NT2/D1 (cell line): ENCODE measurements around the gene TGFB2.

Experiments
- DNase-seq: peaks from one replicate; pipeline ENCODE4 v3.0.0-alpha.2; 2011; ENCODE audit warnings: low read depth, low spot score
- H3K27me3 ChIP-seq: 2 replicates; pipeline ENCODE4 v1.6.0; 2011; ENCODE audit warnings: mild to moderate bottlenecking; ENCODE audit not compliant: insufficient read length, insufficient read depth
- H3K36me3 ChIP-seq: 2 replicates; pipeline ENCODE4 v1.6.1; 2011; ENCODE audit warnings: mild to moderate bottlenecking, low read length, mixed read lengths; ENCODE audit not compliant: insufficient read depth, insufficient read length
- H3K4me1 ChIP-seq: 2 replicates; pipeline ENCODE4 v1.5.1; 2011; ENCODE audit not compliant: insufficient read depth, insufficient read length
- H3K4me3 ChIP-seq: 2 replicates; pipeline ENCODE4 v1.5.1; 2011; ENCODE audit warnings: low read depth; ENCODE audit not compliant: insufficient read length
- H3K9ac ChIP-seq: 2 replicates; pipeline ENCODE4 v1.6.0; 2011; ENCODE audit warnings: low read depth; ENCODE audit not compliant: insufficient read length
- H3K9me3 ChIP-seq: 2 replicates; pipeline ENCODE4 v1.5.1; 2011; ENCODE audit warnings: mild to moderate bottlenecking, low read length; ENCODE audit not compliant: insufficient read depth
- SUZ12 ChIP-seq: IDR thresholded peaks from 2 replicates; pipeline ENCODE4 v1.6.1; 2011; ENCODE audit not compliant: insufficient read length, insufficient read depth; ENCODE audit errors: extremely low read depth
- YY1 ChIP-seq: IDR thresholded peaks from 2 replicates; pipeline ENCODE4 v1.6.1; 2011; ENCODE audit not compliant: insufficient read length, insufficient read depth
- ZNF274 ChIP-seq: IDR thresholded peaks from 2 replicates; pipeline ENCODE4 v1.6.1; 2011; ENCODE audit warnings: mild to moderate bottlenecking, low read depth, low read length

Gene TGFB2

GRCh38 chr1:218332416-218332815 is 12.7 kb upstream of the TGFB2 start:
- Histone ChIP-seq H3K9ac (no peak overlapping the region), H3K4me3 (no peak overlapping the region), H3K27me3 (no peaks in the 10 kb centered on the region), H3K36me3 (peaks cover 22% of the 10 kb centered on the region), H3K4me1 (no peaks in the 10 kb centered on the region), H3K9me3 (no peaks in the 10 kb centered on the region)
- no peak for TF ChIP-seq ZNF274
- TF ChIP-seq SUZ12, result no peak
- no peak for TF ChIP-seq YY1
- no peak for DNase-seq

DNA sequence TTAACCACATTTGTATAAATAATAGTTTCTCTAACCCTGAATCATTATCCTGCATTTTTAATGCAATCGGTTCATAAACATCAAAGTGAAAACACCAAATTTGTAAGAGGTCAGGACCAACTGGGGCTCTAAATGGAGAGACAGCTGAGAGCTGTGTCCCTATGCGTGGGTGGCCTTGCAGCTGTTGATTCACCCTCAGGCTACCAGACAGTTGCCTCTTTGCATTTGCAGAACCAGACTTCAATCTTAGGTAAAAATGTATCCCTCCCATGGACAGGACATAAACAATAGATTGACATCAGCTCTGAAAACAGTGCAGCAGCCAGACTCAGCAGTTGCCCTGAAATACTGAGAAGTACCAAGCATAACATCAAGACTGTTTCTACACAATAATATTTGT is 8.8 kb upstream of the TGFB2 start:
- H3K36me3 ChIP-seq, result peaks cover 13% of the 10 kb centered on the region
- H3K4me3 ChIP-seq, result no peak overlapping the region
- H3K4me1 ChIP-seq, result no peaks in the 10 kb centered on the region
- no peaks in the 10 kb centered on the region for H3K9me3 ChIP-seq
- no peak for DNase-seq
- no peaks in the 10 kb centered on the region for H3K27me3 ChIP-seq
- no peak for TF ChIP-seq ZNF274
- no peak for TF ChIP-seq YY1
- TF ChIP-seq SUZ12, result no peak
- H3K9ac ChIP-seq, result no peak overlapping the region

DNA sequence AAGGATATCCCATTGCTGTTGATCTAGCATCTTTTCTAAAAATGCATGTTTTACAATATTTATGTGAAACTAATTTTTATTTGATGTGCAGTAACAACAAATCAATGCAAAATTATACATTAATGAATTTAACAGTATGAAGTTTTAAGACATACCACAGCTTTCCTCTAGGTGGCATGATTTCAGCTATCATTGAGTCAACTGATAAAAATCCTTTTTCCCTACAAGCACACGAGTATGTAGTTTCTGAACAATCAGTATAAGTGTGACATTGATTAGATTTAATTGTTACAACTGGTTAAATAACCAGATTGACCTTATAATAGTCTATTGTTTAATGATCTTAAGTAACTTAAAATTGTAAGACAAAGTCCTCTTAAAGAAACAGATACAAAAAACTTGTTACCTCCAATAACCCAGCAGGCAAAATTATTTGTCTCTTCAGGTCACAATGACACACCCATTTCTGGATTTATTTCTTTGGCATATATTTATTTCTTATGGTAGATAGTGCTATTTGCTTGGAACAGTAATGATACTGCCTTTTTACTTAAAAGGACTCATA is 5.8 kb upstream of the TGFB2 start:
- Histone ChIP-seq H3K9ac (no peak overlapping the region), H3K4me3 (no peak overlapping the region), H3K27me3 (peaks cover 11% of the 10 kb centered on the region), H3K36me3 (peaks cover 2% of the 10 kb centered on the region), H3K9me3 (no peaks in the 10 kb centered on the region), H3K4me1 (no peaks in the 10 kb centered on the region)
- no peak for TF ChIP-seq YY1
- no peak for TF ChIP-seq SUZ12
- TF ChIP-seq ZNF274, result no peak
- DNase-seq, result no peak

DNA sequence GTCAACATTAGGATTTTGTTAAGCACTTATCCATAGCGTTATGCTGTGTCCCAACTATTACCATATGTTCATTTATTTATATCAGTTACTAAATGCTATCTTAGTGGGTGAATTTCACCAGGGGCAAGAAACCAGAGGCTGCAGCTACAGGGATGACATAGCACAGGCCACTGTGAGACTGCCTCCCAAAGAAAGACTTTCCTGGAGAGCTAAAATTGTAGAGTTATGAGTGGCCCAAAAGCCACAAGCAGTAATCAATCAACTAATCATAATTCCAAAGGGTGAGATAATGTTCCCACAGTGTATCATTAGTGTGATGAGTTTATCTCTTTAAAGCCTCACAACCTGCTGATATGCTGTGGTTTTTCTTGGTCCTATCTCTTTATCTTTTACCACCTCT is 3.8 kb upstream of the TGFB2 start:
- H3K36me3 ChIP-seq, result no peaks in the 10 kb centered on the region
- TF ChIP-seq YY1, result no peak
- no peak for TF ChIP-seq ZNF274
- TF ChIP-seq SUZ12, result no peak
- H3K9ac ChIP-seq, result no peak overlapping the region
- H3K27me3 ChIP-seq, result peaks cover 31% of the 10 kb centered on the region
- H3K4me1 ChIP-seq, result no peaks in the 10 kb centered on the region
- DNase-seq, result no peak
- H3K9me3 ChIP-seq, result no peaks in the 10 kb centered on the region
- no peak overlapping the region for H3K4me3 ChIP-seq

DNA sequence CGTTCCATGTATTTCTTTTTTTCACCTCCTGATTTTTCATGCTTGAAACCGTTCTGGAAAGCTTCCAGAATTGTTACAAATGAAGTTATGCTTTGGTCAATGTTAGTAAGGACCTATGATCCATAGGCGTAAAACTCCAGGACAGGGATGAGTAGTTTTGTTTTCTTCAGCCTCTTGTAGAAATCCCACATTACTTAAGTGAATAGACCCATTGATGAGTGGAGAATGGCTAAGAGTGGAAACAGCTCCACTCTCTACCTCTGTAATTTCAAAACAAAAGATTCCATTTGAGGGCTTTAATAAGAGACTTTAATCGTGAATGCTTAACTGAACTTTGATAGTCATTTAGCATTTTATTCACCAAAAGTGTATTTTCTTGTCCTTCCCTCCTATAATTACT is 3.0 kb upstream of the TGFB2 start:
- Histone ChIP-seq H3K27me3 (peaks cover 38% of the 10 kb centered on the region), H3K9ac (no peak overlapping the region), H3K36me3 (no peaks in the 10 kb centered on the region), H3K4me1 (no peaks in the 10 kb centered on the region), H3K4me3 (no peak overlapping the region), H3K9me3 (no peaks in the 10 kb centered on the region)
- DNase-seq, result no peak
- TF ChIP-seq SUZ12 (no peak), ZNF274 (no peak), YY1 (no peak)

GRCh38 chr1:218345673-218346390 is 696 bp downstream of the TGFB2 start:
- peak overlapping the region; percentile 67 for H3K4me3 ChIP-seq
- H3K4me1 ChIP-seq, result no peaks in the 10 kb centered on the region
- no peaks in the 10 kb centered on the region for H3K36me3 ChIP-seq
- no peak for TF ChIP-seq ZNF274
- TF ChIP-seq SUZ12, result no peak
- TF ChIP-seq YY1, result no peak
- H3K27me3 ChIP-seq, result peaks cover 52% of the 10 kb centered on the region
- peak overlapping the region; percentile 76 for H3K9ac ChIP-seq
- DNase-seq, result no peak
- H3K9me3 ChIP-seq, result no peaks in the 10 kb centered on the region

DNA sequence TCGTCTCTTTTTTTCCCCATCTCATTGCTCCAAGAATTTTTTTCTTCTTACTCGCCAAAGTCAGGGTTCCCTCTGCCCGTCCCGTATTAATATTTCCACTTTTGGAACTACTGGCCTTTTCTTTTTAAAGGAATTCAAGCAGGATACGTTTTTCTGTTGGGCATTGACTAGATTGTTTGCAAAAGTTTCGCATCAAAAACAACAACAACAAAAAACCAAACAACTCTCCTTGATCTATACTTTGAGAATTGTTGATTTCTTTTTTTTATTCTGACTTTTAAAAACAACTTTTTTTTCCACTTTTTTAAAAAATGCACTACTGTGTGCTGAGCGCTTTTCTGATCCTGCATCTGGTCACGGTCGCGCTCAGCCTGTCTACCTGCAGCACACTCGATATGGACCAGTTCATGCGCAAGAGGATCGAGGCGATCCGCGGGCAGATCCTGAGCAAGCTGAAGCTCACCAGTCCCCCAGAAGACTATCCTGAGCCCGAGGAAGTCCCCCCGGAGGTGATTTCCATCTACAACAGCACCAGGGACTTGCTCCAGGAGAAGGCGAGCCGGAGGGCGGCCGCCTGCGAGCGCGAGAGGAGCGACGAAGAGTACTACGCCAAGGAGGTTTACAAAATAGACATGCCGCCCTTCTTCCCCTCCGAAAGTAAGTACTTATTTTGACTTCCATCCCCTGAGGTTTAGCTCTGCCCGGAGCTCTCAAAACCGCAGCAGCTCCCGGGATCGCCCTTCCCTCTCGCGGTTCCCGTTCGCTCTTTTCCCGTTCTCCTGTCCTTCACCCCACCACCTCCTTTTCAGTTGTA is 1.5 kb downstream of the TGFB2 start:
- TF ChIP-seq ZNF274, result no peak
- TF ChIP-seq SUZ12, result no peak
- TF ChIP-seq YY1, result no peak
- Histone ChIP-seq H3K9me3 (no peaks in the 10 kb centered on the region), H3K27me3 (peaks cover 52% of the 10 kb centered on the region), H3K36me3 (no peaks in the 10 kb centered on the region), H3K9ac (peak overlapping the region; percentile 76), H3K4me1 (no peaks in the 10 kb centered on the region), H3K4me3 (peak overlapping the region; percentile 67)
- no peak for DNase-seq
